Spinal cord (tissue), 10 donors: ENCODE measurements around the gene MAL. TPM values are rescaled to one million over a fixed set of nuclear protein-coding genes. Genes with fewer than 3 reads are reported as not detected.
"Not testable (repeated sequence)": the region's sequence is repeated elsewhere in the genome, so short reads cannot be mapped to it uniquely, and the experiment has no call there.

ENCODE experiments used
- DNase-seq, 6 donors: peaks; one replicate each; pipeline versions ENCODE4 v3.0.0 to v3.0.0-alpha.2; 2013 to 2015; ENCODE audit warnings: low spot score in 6 of 6, low read depth in 4 of 6
- H3K27ac ChIP-seq: one replicate; pipeline ENCODE4 v1.5.1; 2013; ENCODE audit warnings: low read depth, low read length, control low read depth
- H3K27me3 ChIP-seq: one replicate; pipeline ENCODE4 v1.6.1; 2013; ENCODE audit warnings: low read length; ENCODE audit not compliant: control insufficient read depth, insufficient read depth
- H3K36me3 ChIP-seq: one replicate; pipeline ENCODE4 v1.6.1; 2013; ENCODE audit warnings: low read length; ENCODE audit not compliant: control insufficient read depth, insufficient read depth
- H3K4me1 ChIP-seq: one replicate; pipeline ENCODE4 v1.6.1; 2013; ENCODE audit warnings: low read length; ENCODE audit not compliant: control insufficient read depth, insufficient read depth
- H3K4me3 ChIP-seq: one replicate; pipeline ENCODE4 v1.5.1; 2013; ENCODE audit warnings: low read depth, low read length, control low read depth
- H3K9me3 ChIP-seq: one replicate; pipeline ENCODE4 v1.6.1; 2013; ENCODE audit warnings: low read length; ENCODE audit not compliant: control insufficient read depth, insufficient read depth
- WGBS: methylation state at CpG from one replicate; pipeline ENCODE4 v1.1.5; 2013; ENCODE audit warnings: missing lambda C conversion rate; ENCODE audit not compliant: insufficient coverage; 5-methylcytosine and 5-hydroxymethylcytosine counted together
- polyA plus RNA-seq, 2 donors: library from polyadenylated mRNA; unstranded; fragments of 120-200 nt; gene quantifications; one replicate each; pipeline ENCODE4 v1.2.1, GENCODE V29; 2013; ENCODE audit not compliant: insufficient read length in 2 of 2
- total RNA-seq, 2 donors: library from RNA; depleted of rRNA in 1 of 2; stranded (reverse); fragments of 120-200 nt in 1 of 2; fragments of >200 nt in 1 of 2; gene quantifications; one replicate each; pipeline versions ENCODE4 v1.2.3 to v1.2.4, GENCODE V29; 2013 to 2014
- donor health status: healthy.

MAL gene
- total and polyA plus RNA-seq, 4 donors, result 8.2 to 23.0 (median 18.6) TPM

DNA sequence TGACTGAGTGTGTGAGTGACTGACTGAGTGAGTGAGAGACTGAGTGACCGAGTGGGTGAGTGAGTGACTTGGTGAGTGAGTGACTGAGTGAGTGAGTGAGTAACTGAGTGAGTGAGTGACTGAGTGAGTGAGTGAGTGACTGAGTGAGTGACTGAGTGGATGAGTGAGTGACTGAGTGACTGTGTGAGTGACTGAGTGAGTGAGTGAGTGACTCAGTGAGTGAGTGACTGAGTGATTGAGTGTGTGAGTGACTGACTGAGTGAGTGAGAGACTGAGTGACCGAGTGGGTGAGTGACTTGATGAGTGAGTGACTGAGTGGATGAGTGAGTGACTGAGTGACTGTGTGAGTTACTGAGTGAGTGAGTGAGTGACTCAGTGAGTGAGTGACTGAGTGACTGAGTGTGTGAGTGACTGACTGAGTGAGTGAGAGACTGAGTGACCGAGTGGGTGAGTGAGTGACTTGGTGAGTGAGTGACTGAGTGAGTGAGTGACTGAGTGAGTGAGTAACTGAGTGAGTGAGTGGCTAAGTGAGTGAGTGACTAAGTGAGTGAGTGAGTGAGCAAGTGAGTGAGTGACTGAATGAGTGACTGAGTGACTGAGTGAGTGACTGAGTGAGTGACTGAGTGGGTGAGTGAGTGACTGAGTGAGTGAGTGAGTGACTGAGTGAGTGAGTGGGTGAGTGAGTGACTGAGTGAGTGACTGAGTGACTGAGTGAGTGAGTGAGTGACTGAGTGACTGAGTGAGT, 12.5 kb downstream of the MAL start:
- H3K27me3 ChIP-seq, H3K36me3 ChIP-seq, H3K27ac ChIP-seq, H3K4me3 ChIP-seq, DNase-seq, H3K9me3 ChIP-seq: not testable (repeated sequence)
- H3K4me1 ChIP-seq, result peaks cover 29% of the 10 kb centered on the region
- 90% methylated on average over 3 of the region's 3 CpGs for WGBS

DNA sequence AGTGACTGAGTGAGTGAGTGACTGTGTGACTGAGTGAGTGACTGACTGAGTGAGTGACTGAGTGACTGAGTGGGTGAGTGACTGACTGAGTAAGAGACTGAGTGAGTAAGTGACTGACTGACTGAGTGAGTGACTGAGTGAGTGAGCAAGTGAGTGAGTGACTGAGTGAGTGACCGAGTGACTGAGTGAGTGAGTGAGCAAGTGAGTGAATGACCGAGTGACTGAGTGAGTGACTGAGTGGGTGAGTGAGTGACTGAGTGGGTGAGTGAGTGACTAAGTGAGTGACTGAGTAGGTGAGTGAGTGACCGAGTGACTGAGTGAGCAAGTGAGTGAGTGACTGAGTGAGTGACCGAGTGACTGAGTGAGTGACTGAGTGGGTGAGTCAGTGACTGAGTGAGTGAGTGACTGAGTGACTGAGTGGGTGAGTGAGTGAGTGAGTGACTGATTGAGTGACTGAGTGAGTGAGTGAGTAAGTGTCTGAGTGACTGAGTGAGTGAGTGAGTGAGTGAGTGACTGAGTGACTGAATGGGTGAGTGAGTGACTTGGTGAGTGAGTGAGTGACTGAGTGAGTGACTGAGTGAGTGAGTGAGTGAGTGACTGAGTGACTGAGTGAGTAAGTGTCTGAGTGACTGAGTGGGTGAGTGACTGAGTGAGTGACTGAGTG, 13.3 kb downstream of the MAL start:
- no peak overlapping the region for H3K4me3 ChIP-seq
- no peaks in the 10 kb centered on the region for H3K27me3 ChIP-seq
- WGBS, result 97% methylated on average over 3 of the region's 4 CpGs
- DNase-seq, result no peak
- H3K4me1 ChIP-seq, result peaks cover 31% of the 10 kb centered on the region
- H3K36me3 ChIP-seq, result no peaks in the 10 kb centered on the region
- no peak overlapping the region for H3K27ac ChIP-seq
- no peaks in the 10 kb centered on the region for H3K9me3 ChIP-seq

DNA sequence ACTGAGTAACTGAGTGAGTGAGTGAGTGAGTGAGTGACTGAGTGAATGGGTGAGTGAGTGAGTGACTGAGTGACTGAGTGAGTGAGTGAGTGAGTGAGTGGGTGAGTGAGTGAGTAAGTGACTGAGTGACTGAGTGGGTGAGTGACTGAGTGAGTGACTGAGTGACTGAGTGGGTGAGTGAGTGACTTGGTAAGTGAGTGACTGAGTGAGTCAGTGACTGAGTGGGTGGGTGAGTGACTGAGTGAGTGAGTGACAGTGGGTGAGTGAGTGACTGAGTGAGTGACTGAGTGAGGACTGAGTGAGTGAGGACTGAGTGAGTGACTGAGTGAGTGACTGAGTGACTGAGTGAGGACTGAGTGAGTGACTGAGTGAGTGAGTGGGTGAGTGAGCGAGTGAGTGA, 13.9 kb downstream of the MAL start:
- no peak for DNase-seq
- 88% methylated on average over 1 of the region's 1 CpG for WGBS
- H3K9me3 ChIP-seq, result no peaks in the 10 kb centered on the region
- no peak overlapping the region for H3K4me3 ChIP-seq
- no peaks in the 10 kb centered on the region for H3K36me3 ChIP-seq
- no peaks in the 10 kb centered on the region for H3K27me3 ChIP-seq
- peak overlapping the region; percentile 6 for H3K27ac ChIP-seq
- H3K4me1 ChIP-seq, result peaks cover 28% of the 10 kb centered on the region

DNA sequence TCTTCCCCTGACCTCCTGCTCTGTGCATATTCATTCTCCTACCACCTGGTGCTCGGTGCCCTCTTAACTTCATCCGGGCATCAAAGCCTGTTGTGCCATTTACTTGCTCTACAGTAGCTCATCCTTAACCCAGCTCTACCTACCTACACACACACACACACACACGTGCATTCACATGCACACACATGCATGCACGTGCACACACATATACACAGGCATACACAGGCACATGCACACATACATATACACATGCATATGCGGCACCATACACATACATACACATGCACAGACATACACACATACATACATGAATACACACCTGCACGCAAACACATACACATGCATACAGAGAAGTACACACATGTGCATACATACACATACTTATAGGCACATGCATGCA, 14.5 kb downstream of the MAL start:
- Histone ChIP-seq H3K27me3 (no peaks in the 10 kb centered on the region), H3K36me3 (no peaks in the 10 kb centered on the region), H3K4me1 (peaks cover 25% of the 10 kb centered on the region), H3K9me3 (no peaks in the 10 kb centered on the region), H3K27ac (no peak overlapping the region), H3K4me3 (no peak overlapping the region)
- DNase-seq, result no peak
- WGBS, result 82% methylated on average over 6 of the region's 6 CpGs

DNA sequence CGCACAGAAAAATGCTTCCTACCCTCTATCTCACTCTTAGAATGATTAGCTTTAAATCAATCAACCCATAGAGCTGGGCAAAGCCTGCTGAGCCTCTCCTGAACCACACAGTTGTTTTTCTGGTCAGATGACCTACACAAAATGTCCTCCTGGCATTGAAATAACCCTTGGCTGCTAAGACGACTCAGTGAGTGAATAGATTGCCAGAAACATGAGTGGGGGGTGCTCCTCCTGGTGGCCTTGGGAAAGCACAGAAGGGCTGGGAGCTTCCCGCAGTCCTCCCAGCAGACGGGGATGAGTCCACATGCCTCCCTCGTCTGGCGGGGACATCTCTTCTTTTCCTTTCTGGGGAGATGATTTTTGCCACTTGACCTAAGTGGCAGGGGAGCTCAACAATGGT, 14.9 kb downstream of the MAL start:
- no peaks in the 10 kb centered on the region for H3K27me3 ChIP-seq
- H3K36me3 ChIP-seq, result no peaks in the 10 kb centered on the region
- H3K4me3 ChIP-seq, result no peak overlapping the region
- DNase-seq, result no peak
- no peaks in the 10 kb centered on the region for H3K9me3 ChIP-seq
- peaks cover 25% of the 10 kb centered on the region for H3K4me1 ChIP-seq
- WGBS, result 44% methylated on average over 4 of the region's 6 CpGs
- H3K27ac ChIP-seq, result peak overlapping the region; percentile 82

DNA sequence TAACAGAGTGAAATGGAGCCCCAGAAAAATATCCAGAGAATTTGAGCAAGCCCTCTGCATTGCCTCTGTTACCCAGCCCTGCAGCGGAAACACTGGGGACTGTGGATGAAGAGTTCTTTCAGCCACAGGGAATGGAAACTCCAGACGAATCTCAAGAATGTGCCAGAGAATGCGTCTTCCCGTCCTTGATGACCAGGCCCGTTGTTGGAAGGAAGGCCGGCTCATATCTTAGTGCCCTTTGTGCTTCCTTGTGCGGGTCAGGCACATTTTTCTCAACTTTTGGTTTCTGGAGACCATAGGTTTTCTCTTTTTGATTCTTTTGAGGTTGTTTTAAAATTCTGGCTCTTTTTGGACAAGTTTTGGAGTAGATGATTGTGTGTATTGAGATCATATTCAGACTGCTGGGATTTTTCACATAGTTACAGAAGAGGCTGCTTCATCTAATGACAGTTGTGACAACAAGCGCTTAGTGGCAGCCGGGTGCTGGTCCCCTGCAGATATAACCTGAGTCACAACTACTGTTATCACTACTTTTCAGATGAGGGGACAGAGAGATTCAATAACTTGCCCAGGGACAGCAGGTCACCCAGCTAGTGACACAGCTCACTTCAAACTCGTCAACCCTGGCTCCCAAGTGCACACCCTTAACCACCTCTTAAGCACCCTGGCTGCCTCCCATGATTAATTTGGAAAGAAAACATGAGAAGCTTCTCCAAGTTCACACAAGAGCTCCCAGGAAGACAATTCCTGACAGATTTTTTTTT, 15.7 kb downstream of the MAL start:
- H3K4me1 ChIP-seq, result peaks cover 25% of the 10 kb centered on the region
- no peaks in the 10 kb centered on the region for H3K9me3 ChIP-seq
- DNase-seq, result no peak
- WGBS, result 86% methylated on average over 9 of the region's 10 CpGs
- peak overlapping the region; percentile 82 for H3K27ac ChIP-seq
- H3K27me3 ChIP-seq, result no peaks in the 10 kb centered on the region
- H3K36me3 ChIP-seq, result no peaks in the 10 kb centered on the region
- H3K4me3 ChIP-seq, result no peak overlapping the region

DNA sequence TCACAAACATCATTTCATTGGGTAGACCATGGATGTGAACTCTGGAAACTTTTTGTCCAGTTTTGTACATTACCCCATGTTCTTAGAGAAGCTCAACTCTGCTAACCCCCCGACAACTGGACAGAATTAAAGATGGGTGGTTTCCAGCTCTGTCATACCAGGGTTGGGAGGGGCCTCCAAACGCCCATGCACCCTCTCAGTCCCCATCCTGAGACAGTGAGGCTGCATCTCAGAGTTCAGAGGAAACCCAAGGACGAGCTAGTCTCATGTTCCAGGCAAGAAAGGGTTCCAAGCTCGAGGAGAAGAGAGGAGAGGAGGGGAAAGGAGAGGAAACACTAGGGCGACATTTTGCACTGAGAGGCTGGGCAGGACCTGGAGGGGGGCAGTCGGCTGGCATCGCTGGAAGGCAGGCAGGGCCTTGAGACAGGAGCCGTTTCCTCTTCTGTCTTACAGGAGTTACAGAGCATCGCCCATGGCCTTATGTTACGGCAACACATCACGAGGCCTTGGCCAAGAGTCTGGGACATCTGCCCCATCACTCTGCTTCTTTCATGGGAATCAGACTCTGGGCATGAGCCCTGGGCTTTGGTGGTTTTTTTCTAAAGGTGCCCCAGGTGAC, 16.4 kb downstream of the MAL start:
- peak overlapping the region; percentile 82 for H3K27ac ChIP-seq
- H3K27me3 ChIP-seq, result no peaks in the 10 kb centered on the region
- no peaks in the 10 kb centered on the region for H3K36me3 ChIP-seq
- no peak for DNase-seq
- 93% methylated on average over 11 of the region's 11 CpGs for WGBS
- H3K4me3 ChIP-seq, result no peak overlapping the region
- H3K4me1 ChIP-seq, result peaks cover 25% of the 10 kb centered on the region
- no peaks in the 10 kb centered on the region for H3K9me3 ChIP-seq

DNA sequence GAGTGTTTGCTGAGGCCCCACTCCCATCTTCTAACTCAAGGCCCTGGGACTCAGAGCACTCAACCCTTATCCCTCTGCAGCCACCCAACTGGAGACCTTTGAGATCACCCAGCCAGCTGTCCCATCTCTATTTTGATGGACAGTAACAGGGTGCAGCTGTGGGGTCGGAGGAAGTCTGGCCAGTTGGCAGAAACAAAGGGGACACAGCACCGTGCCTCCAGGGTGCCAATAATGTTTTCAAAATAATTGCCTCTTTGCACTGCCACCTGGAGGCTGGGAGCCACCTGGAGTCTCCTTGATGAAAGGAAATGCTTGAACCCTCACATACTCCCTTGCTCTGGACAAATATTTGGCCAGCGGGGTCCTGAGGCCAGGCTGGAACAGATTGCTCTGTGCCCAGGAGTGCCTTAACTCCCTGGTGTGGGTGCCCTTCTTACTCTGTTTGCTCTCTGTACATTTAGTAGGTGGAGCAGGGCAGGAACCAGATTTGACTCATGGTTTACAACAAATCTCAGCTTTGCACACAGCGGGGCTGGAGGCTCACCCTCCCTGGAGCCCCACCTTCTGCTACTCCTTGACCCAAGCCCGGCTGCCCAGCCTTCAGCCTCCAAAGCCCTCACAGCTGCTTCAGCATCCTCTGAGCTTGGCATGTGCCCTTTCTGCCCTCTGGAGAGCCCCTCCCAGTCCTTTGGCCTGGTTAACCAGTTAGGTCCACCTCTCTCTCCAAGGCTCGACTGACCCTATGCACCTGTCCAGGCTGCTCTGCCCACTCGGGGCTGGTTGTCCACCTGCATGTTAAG, 17.2 kb downstream of the MAL start:
- H3K27me3 ChIP-seq, result no peaks in the 10 kb centered on the region
- H3K27ac ChIP-seq, result no peak overlapping the region
- WGBS, result 57% methylated on average over 7 of the region's 7 CpGs
- no peaks in the 10 kb centered on the region for H3K9me3 ChIP-seq
- H3K4me3 ChIP-seq, result no peak overlapping the region
- peaks cover 25% of the 10 kb centered on the region for H3K4me1 ChIP-seq
- DNase-seq, result no peak
- no peaks in the 10 kb centered on the region for H3K36me3 ChIP-seq
